Esophagus (tissue), 2 donors: ENCODE results near the gene ELMO1. TPM values are rescaled to one million over a fixed set of nuclear protein-coding genes. Genes with fewer than 3 reads are reported as not detected.

Source experiments
- H3K27ac ChIP-seq, 2 donors: one replicate each; pipeline ENCODE4 v1.5.1; 2013; ENCODE audit warnings: low read depth in 2 of 2, mild to moderate bottlenecking in 2 of 2, inconsistent platforms in 1 of 2, low read length in 1 of 2, moderate library complexity in 1 of 2
- H3K27me3 ChIP-seq, 2 donors: one replicate each; pipeline ENCODE4 v1.6.1; 2013; ENCODE audit warnings: low read length in 2 of 2, control low read depth in 1 of 2, mild to moderate bottlenecking in 1 of 2; ENCODE audit not compliant: insufficient read depth in 2 of 2, control insufficient read depth in 1 of 2
- H3K36me3 ChIP-seq, 2 donors: one replicate each; pipeline ENCODE4 v1.6.1; 2013; ENCODE audit warnings: low read length in 1 of 2; ENCODE audit not compliant: control insufficient read depth in 2 of 2, insufficient read depth in 2 of 2
- H3K4me1 ChIP-seq, 2 donors: one replicate each; pipeline ENCODE4 v1.6.1; 2013; ENCODE audit warnings: low read length in 1 of 2; ENCODE audit not compliant: control insufficient read depth in 2 of 2, insufficient read depth in 2 of 2
- H3K4me3 ChIP-seq, 2 donors: one replicate each; pipeline ENCODE4 v1.5.1; 2013; ENCODE audit warnings: low read length in 2 of 2, mild to moderate bottlenecking in 2 of 2, low read depth in 1 of 2, moderate library complexity in 1 of 2
- H3K9me3 ChIP-seq, 2 donors: one replicate each; pipeline ENCODE4 v1.6.1; 2013; ENCODE audit warnings: mild to moderate bottlenecking in 2 of 2, low read depth in 1 of 2, low read length in 1 of 2, moderate library complexity in 1 of 2; ENCODE audit not compliant: control insufficient read depth in 2 of 2, insufficient read depth in 1 of 2
- WGBS, 2 donors: extraction: QIAGEN DNeasy Blood & Tissue Kit; methylation state at CpG; one replicate each; pipeline ENCODE4 v1.1.7; 2013; 5-methylcytosine and 5-hydroxymethylcytosine counted together
- polyA plus RNA-seq, 2 donors: library from polyadenylated mRNA; stranded (reverse); fragments of 200-250 nt; gene quantifications; one replicate each; pipeline ENCODE4 v1.2.3, GENCODE V29; 2013
- donor health status: healthy with polysubstance abuse.
- donor health status: Bipolar disorder and iron deficiency.

Gene ELMO1
- polyA plus RNA-seq, 2 donors: 1.5 to 2.9 TPM

GRCh38 chr7:37290731-37291130 is 157.9 kb downstream of the ELMO1 start:
- H3K36me3 ChIP-seq: no peaks in the 10 kb centered on the region
- no peak overlapping the region for H3K27ac ChIP-seq
- H3K4me1 ChIP-seq: peaks cover 0 to under 1% of the 10 kb centered on the region in 2 donors
- H3K9me3 ChIP-seq: no peaks in the 10 kb centered on the region
- no peak overlapping the region for H3K4me3 ChIP-seq
- H3K27me3 ChIP-seq: no peaks in the 10 kb centered on the region

GRCh38 chr7:37289781-37290180 is 158.9 kb downstream of the ELMO1 start:
- WGBS, 2 donors: 70 to 77% methylated on average over 1 of the region's 1 CpG
- peaks cover 0 to 5% of the 10 kb centered on the region in 2 donors for H3K4me1 ChIP-seq
- H3K27ac ChIP-seq: no peak overlapping the region
- no peaks in the 10 kb centered on the region for H3K27me3 ChIP-seq
- no peak overlapping the region for H3K4me3 ChIP-seq
- H3K9me3 ChIP-seq: no peaks in the 10 kb centered on the region
- no peaks in the 10 kb centered on the region for H3K36me3 ChIP-seq

- H3K36me3 ChIP-seq: no peaks in the 10 kb centered on the region
- no peaks in the 10 kb centered on the region for H3K9me3 ChIP-seq
- no peak overlapping the region for H3K27ac ChIP-seq
- peaks cover 0 to 5% of the 10 kb centered on the region in 2 donors for H3K4me1 ChIP-seq
- no peak overlapping the region for H3K4me3 ChIP-seq
- WGBS, 2 donors: 47 to 53% methylated on average over 3 of the region's 3 CpGs
- H3K27me3 ChIP-seq: no peaks in the 10 kb centered on the region
These were observed 159.3 kb downstream of the ELMO1 start for GRCh38 chr7:37289367-37289766.

- H3K27me3 ChIP-seq: no peaks in the 10 kb centered on the region
- H3K36me3 ChIP-seq: no peaks in the 10 kb centered on the region
- no peak overlapping the region for H3K4me3 ChIP-seq
- no peaks in the 10 kb centered on the region for H3K9me3 ChIP-seq
- 43 to 59% methylated on average over 5 of the region's 5 CpGs for WGBS, 2 donors
- no peak overlapping the region for H3K27ac ChIP-seq
- H3K4me1 ChIP-seq: peaks cover 4 to 5% of the 10 kb centered on the region in 2 donors
These were observed 161.4 kb downstream of the ELMO1 start for GRCh38 chr7:37287131-37287855.

- H3K27ac ChIP-seq: no peak overlapping the region
- WGBS, 2 donors: 43 to 52% methylated on average over 2 of the region's 2 CpGs
- no peaks in the 10 kb centered on the region for H3K9me3 ChIP-seq
- H3K36me3 ChIP-seq: no peaks in the 10 kb centered on the region
- H3K4me1 ChIP-seq: peaks cover 4 to 5% of the 10 kb centered on the region in 2 donors
- no peaks in the 10 kb centered on the region for H3K27me3 ChIP-seq
- no peak overlapping the region for H3K4me3 ChIP-seq
These were observed 162.2 kb downstream of the ELMO1 start for GRCh38 chr7:37286454-37286832.

GRCh38 chr7:37285706-37286453 is 162.8 kb downstream of the ELMO1 start:
- Histone ChIP-seq H3K4me3 (no peak overlapping the region), H3K36me3 (no peaks in the 10 kb centered on the region), H3K27ac (no peak overlapping the region), H3K9me3 (no peaks in the 10 kb centered on the region), H3K27me3 (no peaks in the 10 kb centered on the region), H3K4me1 (peaks cover 4 to 5% of the 10 kb centered on the region in 2 donors)
- 45 to 52% methylated on average over 5 of the region's 5 CpGs for WGBS, 2 donors

- H3K4me1 ChIP-seq: peaks cover 4 to 5% of the 10 kb centered on the region in 2 donors
- 60 to 66% methylated on average over 6 of the region's 6 CpGs for WGBS, 2 donors
- no peaks in the 10 kb centered on the region for H3K9me3 ChIP-seq
- H3K27me3 ChIP-seq: no peaks in the 10 kb centered on the region
- H3K36me3 ChIP-seq: no peaks in the 10 kb centered on the region
- H3K4me3 ChIP-seq: no peak overlapping the region
- H3K27ac ChIP-seq: no peak overlapping the region
These were observed 163.8 kb downstream of the ELMO1 start for GRCh38 chr7:37284805-37285231.

- 69 to 81% methylated on average over 4 of the region's 4 CpGs for WGBS, 2 donors
- Histone ChIP-seq H3K4me1 (peaks cover 4 to 5% of the 10 kb centered on the region in 2 donors), H3K27ac (no peak overlapping the region), H3K27me3 (no peaks in the 10 kb centered on the region), H3K4me3 (no peak overlapping the region), H3K9me3 (no peaks in the 10 kb centered on the region), H3K36me3 (no peaks in the 10 kb centered on the region)
These were observed 164.4 kb downstream of the ELMO1 start for GRCh38 chr7:37284285-37284684.

- no peak overlapping the region for H3K27ac ChIP-seq
- no peaks in the 10 kb centered on the region for H3K36me3 ChIP-seq
- H3K4me1 ChIP-seq: peaks cover 4 to 5% of the 10 kb centered on the region in 2 donors
These were observed 164.9 kb downstream of the ELMO1 start for GRCh38 chr7:37283716-37284115.

More at GRCh38 chr7:37283716-37284115, 164.9 kb downstream of the ELMO1 start:
- WGBS, 2 donors: 87 to 88% methylated on average over 4 of the region's 4 CpGs
- Histone ChIP-seq H3K4me3 (no peak overlapping the region), H3K27me3 (no peaks in the 10 kb centered on the region), H3K9me3 (no peaks in the 10 kb centered on the region)
